ENCODE data around the gene WNK2. TPM values are rescaled to one million over a fixed set of nuclear protein-coding genes. Genes with fewer than 3 reads are reported as not detected.

WNK2 gene
- total and polyA plus RNA-seq, 2 donors (not counting 3 experiments of a cell fraction or from before 2014, with no cell fraction given), result not detected

- H3K4me2 ChIP-seq (ENCODE audit: insufficient read depth, low read length), result no peak overlapping the region
- H3K27ac ChIP-seq (ENCODE audit: insufficient read depth, low read depth, low read length), result no peak overlapping the region
- no peak for DNase-seq (ENCODE audit: low read depth, low spot score)
- FAIRE-seq, result no peak
- no TSS peak for BruUV-seq (replicated peaks)
- dilution Hi-C loops (cut with MboI; ENCODE audit: extremely low pct_ligation_motif_present, low sequenced_read_pairs), result no loop called here
- no peak for TF ChIP-seq CTCF (IDR thresholded peaks at IDR 0.05; ENCODE audit: extremely low read depth in 1 of 2, insufficient read depth in 1 of 2, low read depth in 1 of 2, low read length in 2 of 2)
- no peak for TF ChIP-seq JUN (IDR thresholded peaks at IDR 0.05; ENCODE audit: borderline replicate concordance, insufficient read depth, insufficient read length, low read depth)
- TF ChIP-seq GATA2 (IDR thresholded peaks at IDR 0.05; ENCODE audit: insufficient read depth, insufficient read length, low read depth, low read length), result no peak
- TF ChIP-seq FOS (IDR thresholded peaks at IDR 0.05; ENCODE audit: borderline replicate concordance, insufficient read depth, low read length), result no peak
- no peak for TF ChIP-seq MAX (IDR thresholded peaks at IDR 0.05; ENCODE audit: insufficient read depth, insufficient read length)
- H3K79me2 ChIP-seq (ENCODE audit: control insufficient read depth, insufficient read depth, low read length), result no peaks in the 10 kb centered on the region
- H4K20me1 ChIP-seq (replicated peaks; ENCODE audit: control insufficient read depth, extremely low read depth, insufficient read depth, low read length), result no peaks in the 10 kb centered on the region
- no peak overlapping the region for H3K4me3 ChIP-seq (replicated peaks in 1 of 3; ENCODE audit: insufficient read depth in 1 of 3, low read depth in 1 of 3, low read length in 3 of 3)
- H3K36me3 ChIP-seq (ENCODE audit: control insufficient read depth in 2 of 2, extremely low read depth in 1 of 2, insufficient read depth in 2 of 2, low read length in 2 of 2), result no peaks in the 10 kb centered on the region
- H3K9me1 ChIP-seq (replicated peaks; ENCODE audit: control insufficient read depth, extremely low read depth, insufficient read depth, low read length), result no peaks in the 10 kb centered on the region
- H2AFZ ChIP-seq (ENCODE audit: low read depth, low read length), result no peak overlapping the region
- POLR2A ChIA-PET, result no interaction called here
- H3K9ac ChIP-seq (replicated peaks; ENCODE audit: extremely low read depth, insufficient read depth, low read length), result no peak overlapping the region
- H3K4me1 ChIP-seq (ENCODE audit: control insufficient read depth, extremely low read depth, insufficient read depth, low read length), result no peaks in the 10 kb centered on the region
- H3K9me3 ChIP-seq (replicated peaks; ENCODE audit: control insufficient read depth, insufficient read depth, low read length), result no peaks in the 10 kb centered on the region
- no peaks in the 10 kb centered on the region for H3K27me3 ChIP-seq (ENCODE audit: control insufficient read depth in 2 of 2, insufficient read depth in 2 of 2, low read length in 2 of 2)
- intact Hi-C loops (cut with micrococcal nuclease), result no loop called here
- CTCF ChIA-PET, result no interaction called here
Measured at GRCh38 chr9:93200449-93200742, 16.5 kb downstream of the WNK2 start.

GRCh38 chr9:93200989-93201334, 17.0 kb downstream of the WNK2 start:
- Histone ChIP-seq H3K27ac (ENCODE audit: insufficient read depth, low read depth, low read length) (no peak overlapping the region), H3K4me2 (ENCODE audit: insufficient read depth, low read length) (no peak overlapping the region), H3K36me3 (ENCODE audit: control insufficient read depth in 2 of 2, extremely low read depth in 1 of 2, insufficient read depth in 2 of 2, low read length in 2 of 2) (no peaks in the 10 kb centered on the region), H3K9me3 (replicated peaks; ENCODE audit: control insufficient read depth, insufficient read depth, low read length) (no peaks in the 10 kb centered on the region), H2AFZ (ENCODE audit: low read depth, low read length) (no peak overlapping the region), H3K9ac (replicated peaks; ENCODE audit: extremely low read depth, insufficient read depth, low read length) (no peak overlapping the region), H4K20me1 (replicated peaks; ENCODE audit: control insufficient read depth, extremely low read depth, insufficient read depth, low read length) (no peaks in the 10 kb centered on the region), H3K27me3 (ENCODE audit: control insufficient read depth in 2 of 2, insufficient read depth in 2 of 2, low read length in 2 of 2) (no peaks in the 10 kb centered on the region), H3K4me3 (replicated peaks in 1 of 3; ENCODE audit: insufficient read depth in 1 of 3, low read depth in 1 of 3, low read length in 3 of 3) (no peak overlapping the region), H3K79me2 (ENCODE audit: control insufficient read depth, insufficient read depth, low read length) (no peaks in the 10 kb centered on the region), H3K9me1 (replicated peaks; ENCODE audit: control insufficient read depth, extremely low read depth, insufficient read depth, low read length) (no peaks in the 10 kb centered on the region), H3K4me1 (ENCODE audit: control insufficient read depth, extremely low read depth, insufficient read depth, low read length) (no peaks in the 10 kb centered on the region)
- intact Hi-C loops (cut with micrococcal nuclease), result no loop called here
- BruUV-seq (replicated peaks), result no TSS peak
- ChIA-PET POLR2A (no interaction called here), CTCF (no interaction called here)
- TF ChIP-seq POLR2AphosphoS5 (IDR thresholded peaks at IDR 0.05; ENCODE audit: insufficient read depth, low read depth, low read length) (no peak), CTCF (IDR thresholded peaks at IDR 0.05; ENCODE audit: extremely low read depth in 1 of 2, insufficient read depth in 1 of 2, low read depth in 1 of 2, low read length in 2 of 2) (no peak), JUN (IDR thresholded peaks at IDR 0.05; ENCODE audit: borderline replicate concordance, insufficient read depth, insufficient read length, low read depth) (no peak), GATA2 (IDR thresholded peaks at IDR 0.05; ENCODE audit: insufficient read depth, insufficient read length, low read depth, low read length) (no peak), MYC (IDR thresholded peaks at IDR 0.05; ENCODE audit: low read depth, low read length) (no peak), EZH2 (IDR thresholded peaks at IDR 0.05; ENCODE audit: borderline replicate concordance, low read depth, low read length, severe bottlenecking) (no peak), MAX (IDR thresholded peaks at IDR 0.05; ENCODE audit: insufficient read depth, insufficient read length) (no peak), FOS (IDR thresholded peaks at IDR 0.05; ENCODE audit: borderline replicate concordance, insufficient read depth, low read length) (no peak)
- no peak for FAIRE-seq
- dilution Hi-C loops (cut with MboI; ENCODE audit: extremely low pct_ligation_motif_present, low sequenced_read_pairs), result no loop called here
- no peak for DNase-seq (ENCODE audit: low read depth, low spot score)

Measured in endothelial cell of umbilical vein (primary cell).